GM12878 (cell line): Measurements from ENCODE around the gene C3orf20.

Source experiments
- EZH2 ChIP-seq: IDR thresholded peaks from 2 replicates; pipeline ENCODE4 v1.6.1; 2012; ENCODE audit warnings: low read depth, mild to moderate bottlenecking, control low read depth, inconsistent platforms, low read length, borderline replicate concordance; ENCODE audit not compliant: control insufficient read depth
- FOXM1 ChIP-seq: IDR thresholded peaks from 2 replicates; pipeline ENCODE4 v1.6.1; 2012; ENCODE audit warnings: low read depth, mild to moderate bottlenecking, inconsistent platforms, low read length, moderate library complexity
- HDAC6 ChIP-seq: fragments of 200-600 bp; sonication (generic); IDR thresholded peaks from one replicate; pipeline ENCODE4 v1.8.0; 2017; ENCODE audit warnings: antibody characterized with exemption; ENCODE audit not compliant: unreplicated experiment
- PAX5 ChIP-seq: IDR thresholded peaks from 2 replicates; pipeline ENCODE4 v1.6.1; 2011; ENCODE audit warnings: low read depth, low read length, borderline replicate concordance
- RAD21 ChIP-seq: IDR thresholded peaks from 2 replicates; pipeline ENCODE4 v1.6.1; 2011; ENCODE audit warnings: mild to moderate bottlenecking, low read depth, low read length, moderate library complexity; ENCODE audit not compliant: insufficient read depth
- SIN3A ChIP-seq: IDR thresholded peaks from 2 replicates; pipeline ENCODE4 v1.6.1; 2012; ENCODE audit warnings: low read depth, low read length, improper control_type of control experiment
- SMAD1 ChIP-seq: fragments of 450-650 bp; IDR thresholded peaks from 2 replicates; pipeline ENCODE4 v1.6.1; 2018; ENCODE audit warnings: mild to moderate bottlenecking, low read depth; ENCODE audit not compliant: partially characterized antibody
- TCF12 ChIP-seq: IDR thresholded peaks from 2 replicates; pipeline ENCODE4 v1.6.1; 2011; ENCODE audit warnings: low read depth, mild to moderate bottlenecking, low read length
- ZNF274 ChIP-seq: IDR thresholded peaks from one replicate; pipeline ENCODE4 v1.8.0; 2011; ENCODE audit not compliant: insufficient read length, insufficient read depth
- TF ChIP-seq, protein P1 (sequence below): IDR thresholded peaks from 2 replicates; pipeline ENCODE4 v1.6.1; 2012; ENCODE audit warnings: mild to moderate bottlenecking, low read depth, low read length
- TF ChIP-seq, protein P2 (sequence below), 3 experiments: IDR thresholded peaks in 2 of 3; conservative IDR thresholded peaks in 1 of 3; 2 replicates each; pipeline ENCODE4 v1.5.1; 2011; ENCODE audit warnings: low read depth in 3 of 3, low read length in 3 of 3, mild to moderate bottlenecking in 3 of 3, control low read depth in 2 of 3, moderate library complexity in 2 of 3, inconsistent platforms in 1 of 3, mixed read lengths in 1 of 3; ENCODE audit not compliant: control insufficient read depth in 2 of 3, insufficient read depth in 1 of 3; ENCODE audit errors: extremely low read depth in 1 of 3

DNA sequence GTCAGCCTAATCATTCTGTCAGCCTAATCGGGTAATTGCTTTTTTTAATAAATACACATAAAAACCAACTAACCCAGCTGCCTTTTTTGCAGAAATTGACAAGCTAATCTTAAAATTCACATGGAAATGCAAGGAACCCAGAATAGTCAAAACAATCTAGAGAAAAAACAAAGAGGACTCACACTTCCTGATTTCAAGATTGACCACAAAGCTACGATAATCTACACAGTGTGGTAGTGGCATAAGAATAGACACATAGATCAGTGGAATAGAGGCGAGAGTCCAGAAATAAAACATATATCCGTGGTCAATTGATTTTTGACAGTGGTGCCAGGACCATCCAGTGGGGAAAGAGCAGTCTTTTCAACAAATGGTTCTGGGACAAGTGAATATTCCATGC, 2.4 kb upstream of the C3orf20 start:
- TF ChIP-seq, protein P1, sequence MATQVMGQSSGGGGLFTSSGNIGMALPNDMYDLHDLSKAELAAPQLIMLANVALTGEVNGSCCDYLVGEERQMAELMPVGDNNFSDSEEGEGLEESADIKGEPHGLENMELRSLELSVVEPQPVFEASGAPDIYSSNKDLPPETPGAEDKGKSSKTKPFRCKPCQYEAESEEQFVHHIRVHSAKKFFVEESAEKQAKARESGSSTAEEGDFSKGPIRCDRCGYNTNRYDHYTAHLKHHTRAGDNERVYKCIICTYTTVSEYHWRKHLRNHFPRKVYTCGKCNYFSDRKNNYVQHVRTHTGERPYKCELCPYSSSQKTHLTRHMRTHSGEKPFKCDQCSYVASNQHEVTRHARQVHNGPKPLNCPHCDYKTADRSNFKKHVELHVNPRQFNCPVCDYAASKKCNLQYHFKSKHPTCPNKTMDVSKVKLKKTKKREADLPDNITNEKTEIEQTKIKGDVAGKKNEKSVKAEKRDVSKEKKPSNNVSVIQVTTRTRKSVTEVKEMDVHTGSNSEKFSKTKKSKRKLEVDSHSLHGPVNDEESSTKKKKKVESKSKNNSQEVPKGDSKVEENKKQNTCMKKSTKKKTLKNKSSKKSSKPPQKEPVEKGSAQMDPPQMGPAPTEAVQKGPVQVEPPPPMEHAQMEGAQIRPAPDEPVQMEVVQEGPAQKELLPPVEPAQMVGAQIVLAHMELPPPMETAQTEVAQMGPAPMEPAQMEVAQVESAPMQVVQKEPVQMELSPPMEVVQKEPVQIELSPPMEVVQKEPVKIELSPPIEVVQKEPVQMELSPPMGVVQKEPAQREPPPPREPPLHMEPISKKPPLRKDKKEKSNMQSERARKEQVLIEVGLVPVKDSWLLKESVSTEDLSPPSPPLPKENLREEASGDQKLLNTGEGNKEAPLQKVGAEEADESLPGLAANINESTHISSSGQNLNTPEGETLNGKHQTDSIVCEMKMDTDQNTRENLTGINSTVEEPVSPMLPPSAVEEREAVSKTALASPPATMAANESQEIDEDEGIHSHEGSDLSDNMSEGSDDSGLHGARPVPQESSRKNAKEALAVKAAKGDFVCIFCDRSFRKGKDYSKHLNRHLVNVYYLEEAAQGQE = no peak
- TF ChIP-seq SIN3A = no peak
- no peak for TF ChIP-seq RAD21
- no peak for TF ChIP-seq HDAC6
- TF ChIP-seq, protein P2, sequence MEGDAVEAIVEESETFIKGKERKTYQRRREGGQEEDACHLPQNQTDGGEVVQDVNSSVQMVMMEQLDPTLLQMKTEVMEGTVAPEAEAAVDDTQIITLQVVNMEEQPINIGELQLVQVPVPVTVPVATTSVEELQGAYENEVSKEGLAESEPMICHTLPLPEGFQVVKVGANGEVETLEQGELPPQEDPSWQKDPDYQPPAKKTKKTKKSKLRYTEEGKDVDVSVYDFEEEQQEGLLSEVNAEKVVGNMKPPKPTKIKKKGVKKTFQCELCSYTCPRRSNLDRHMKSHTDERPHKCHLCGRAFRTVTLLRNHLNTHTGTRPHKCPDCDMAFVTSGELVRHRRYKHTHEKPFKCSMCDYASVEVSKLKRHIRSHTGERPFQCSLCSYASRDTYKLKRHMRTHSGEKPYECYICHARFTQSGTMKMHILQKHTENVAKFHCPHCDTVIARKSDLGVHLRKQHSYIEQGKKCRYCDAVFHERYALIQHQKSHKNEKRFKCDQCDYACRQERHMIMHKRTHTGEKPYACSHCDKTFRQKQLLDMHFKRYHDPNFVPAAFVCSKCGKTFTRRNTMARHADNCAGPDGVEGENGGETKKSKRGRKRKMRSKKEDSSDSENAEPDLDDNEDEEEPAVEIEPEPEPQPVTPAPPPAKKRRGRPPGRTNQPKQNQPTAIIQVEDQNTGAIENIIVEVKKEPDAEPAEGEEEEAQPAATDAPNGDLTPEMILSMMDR (IDR thresholded peaks at IDR 0.05 in 2 of 3, conservative IDR thresholded peaks at IDR 0.05 in 1 of 3; ENCODE audit: control insufficient read depth in 2 of 3, extremely low read depth in 1 of 3, insufficient read depth in 1 of 3, low read depth in 3 of 3, low read length in 3 of 3) = no peak
- TF ChIP-seq TCF12 = no peak
- TF ChIP-seq FOXM1 = no peak
- TF ChIP-seq EZH2 = no peak
- TF ChIP-seq SMAD1 = no peak
- TF ChIP-seq ZNF274 = no peak
- no peak for TF ChIP-seq PAX5
